ENCODE measurements around the gene RMDN3. TPM values are rescaled to one million over a fixed set of nuclear protein-coding genes. Genes with fewer than 3 reads are reported as not detected.

The RMDN3 gene

Small RNAs within 50 kb of the gene (small RNA-seq; reads per million reads assigned to genes)
- gene SUMO2P15 = not detected
